ENCODE results near the gene LRRC38.

Gene LRRC38

DNA sequence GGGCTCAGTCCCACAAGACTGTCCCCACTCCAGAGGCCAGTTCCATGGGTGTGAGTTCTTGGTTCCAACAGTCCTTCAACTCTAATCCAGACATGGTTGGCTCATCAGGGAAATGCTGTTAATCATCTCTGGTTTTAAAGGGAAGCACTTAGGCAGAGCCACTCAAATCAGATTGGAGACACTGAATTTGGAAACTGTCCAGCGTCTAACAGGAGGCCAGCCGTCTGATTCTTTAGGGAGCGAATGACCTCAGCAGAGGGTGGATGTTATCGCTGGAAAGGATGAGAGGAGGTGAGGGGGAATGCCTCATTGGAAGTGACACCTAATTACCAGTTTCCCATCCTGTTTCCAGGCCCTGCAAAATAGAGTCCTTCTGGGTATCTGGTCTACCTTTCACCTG is 22.8 kb upstream of the LRRC38 start:
- H4K12ac ChIP-seq (ENCODE audit: low read depth, low read length): no peak overlapping the region
- no peaks in the 10 kb centered on the region for H3K4me1 ChIP-seq (ENCODE audit: control insufficient read depth in 1 of 2, insufficient read depth in 2 of 2, low read length in 2 of 2)
- H4K91ac ChIP-seq (ENCODE audit: low read depth, low read length): no peak overlapping the region
- no peak overlapping the region for H3K27ac ChIP-seq (ENCODE audit: low read depth, low read length)
- H2BK5ac ChIP-seq (ENCODE audit: low read depth, low read length, poor library complexity): no peak overlapping the region
- H3K4ac ChIP-seq (ENCODE audit: low read depth, low read length): no peak overlapping the region
- H3K4me2 ChIP-seq (ENCODE audit: low read length): no peak overlapping the region
- no peaks in the 10 kb centered on the region for H3K27me3 ChIP-seq (ENCODE audit: insufficient read depth, low read length)
- H2BK120ac ChIP-seq (ENCODE audit: insufficient read depth, low read length, poor library complexity): no peak overlapping the region
- no peaks in the 10 kb centered on the region for H3K36me3 ChIP-seq (ENCODE audit: control insufficient read depth in 1 of 2, insufficient read depth in 2 of 2, low read length in 2 of 2)
- H3K23ac ChIP-seq (ENCODE audit: low read length): no peak overlapping the region
- H3K79me2 ChIP-seq (ENCODE audit: control insufficient read depth, insufficient read depth, low read length, poor library complexity): no peaks in the 10 kb centered on the region
- no CpG with 5 or more reads among the region's 4 CpGs for WGBS (ENCODE audit: extremely low coverage, insufficient coverage, insufficient read length)
- H2BK12ac ChIP-seq (ENCODE audit: low read length): no peak overlapping the region
- H3K18ac ChIP-seq (ENCODE audit: low read length): no peak overlapping the region
- no peak overlapping the region for H4K8ac ChIP-seq (ENCODE audit: low read depth, low read length)
- H2AK5ac ChIP-seq (ENCODE audit: low read length): no peak overlapping the region
- DNase-seq: no peak
- H3K4me3 ChIP-seq (ENCODE audit: low read depth, low read length): no peak overlapping the region
- no peak overlapping the region for H3K14ac ChIP-seq (ENCODE audit: low read length)
- H2AFZ ChIP-seq (ENCODE audit: insufficient read depth, low read length, poor library complexity): no peak overlapping the region
- H3K9me3 ChIP-seq (ENCODE audit: insufficient read depth, low read depth, low read length): no peaks in the 10 kb centered on the region
- no peaks in the 10 kb centered on the region for H3K79me1 ChIP-seq (ENCODE audit: low read length)
- no peak overlapping the region for H3K9ac ChIP-seq (ENCODE audit: low read length)

DNA sequence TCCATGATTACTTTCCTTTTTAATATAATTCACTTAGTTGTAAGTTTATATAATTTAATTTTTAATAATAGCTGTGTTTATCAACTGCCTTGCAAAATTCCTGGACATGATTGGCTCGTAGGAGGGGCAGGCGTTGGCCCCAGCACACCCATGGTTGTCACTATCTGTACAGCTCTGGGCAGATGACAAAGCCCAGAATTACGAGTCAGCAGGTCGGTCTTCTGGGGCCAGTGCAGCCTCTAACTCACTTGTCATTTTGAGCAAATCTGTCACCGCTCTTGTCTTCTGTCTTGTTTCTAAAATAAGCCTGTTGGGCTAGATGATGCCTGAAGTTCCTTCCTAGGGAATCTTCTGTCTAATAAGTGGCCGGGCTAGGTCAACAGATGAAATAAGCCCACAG is 21.4 kb upstream of the LRRC38 start:
- DNase-seq: no peak
- no peak overlapping the region for H4K91ac ChIP-seq (ENCODE audit: low read depth, low read length)
- H3K4ac ChIP-seq (ENCODE audit: low read depth, low read length): no peak overlapping the region
- no peak overlapping the region for H3K14ac ChIP-seq (ENCODE audit: low read length)
- H3K4me1 ChIP-seq (ENCODE audit: control insufficient read depth in 1 of 2, insufficient read depth in 2 of 2, low read length in 2 of 2): no peaks in the 10 kb centered on the region
- H3K18ac ChIP-seq (ENCODE audit: low read length): no peak overlapping the region
- H3K9me3 ChIP-seq (ENCODE audit: insufficient read depth, low read depth, low read length): no peaks in the 10 kb centered on the region
- no peak overlapping the region for H3K27ac ChIP-seq (ENCODE audit: low read depth, low read length)
- H2AK5ac ChIP-seq (ENCODE audit: low read length): no peak overlapping the region
- H2BK12ac ChIP-seq (ENCODE audit: low read length): no peak overlapping the region
- H3K79me1 ChIP-seq (ENCODE audit: low read length): no peaks in the 10 kb centered on the region
- H2BK5ac ChIP-seq (ENCODE audit: low read depth, low read length, poor library complexity): no peak overlapping the region
- no peaks in the 10 kb centered on the region for H3K36me3 ChIP-seq (ENCODE audit: control insufficient read depth in 1 of 2, insufficient read depth in 2 of 2, low read length in 2 of 2)
- no peaks in the 10 kb centered on the region for H3K79me2 ChIP-seq (ENCODE audit: control insufficient read depth, insufficient read depth, low read length, poor library complexity)
- H4K8ac ChIP-seq (ENCODE audit: low read depth, low read length): no peak overlapping the region
- no peak overlapping the region for H3K9ac ChIP-seq (ENCODE audit: low read length)
- no peak overlapping the region for H4K12ac ChIP-seq (ENCODE audit: low read depth, low read length)
- H3K4me2 ChIP-seq (ENCODE audit: low read length): no peak overlapping the region
- no CpG with 5 or more reads among the region's 6 CpGs for WGBS (ENCODE audit: extremely low coverage, insufficient coverage, insufficient read length)
- no peak overlapping the region for H2BK120ac ChIP-seq (ENCODE audit: insufficient read depth, low read length, poor library complexity)
- no peak overlapping the region for H3K4me3 ChIP-seq (ENCODE audit: low read depth, low read length)
- no peak overlapping the region for H3K23ac ChIP-seq (ENCODE audit: low read length)
- no peaks in the 10 kb centered on the region for H3K27me3 ChIP-seq (ENCODE audit: insufficient read depth, low read length)
- no peak overlapping the region for H2AFZ ChIP-seq (ENCODE audit: insufficient read depth, low read length, poor library complexity)

DNA sequence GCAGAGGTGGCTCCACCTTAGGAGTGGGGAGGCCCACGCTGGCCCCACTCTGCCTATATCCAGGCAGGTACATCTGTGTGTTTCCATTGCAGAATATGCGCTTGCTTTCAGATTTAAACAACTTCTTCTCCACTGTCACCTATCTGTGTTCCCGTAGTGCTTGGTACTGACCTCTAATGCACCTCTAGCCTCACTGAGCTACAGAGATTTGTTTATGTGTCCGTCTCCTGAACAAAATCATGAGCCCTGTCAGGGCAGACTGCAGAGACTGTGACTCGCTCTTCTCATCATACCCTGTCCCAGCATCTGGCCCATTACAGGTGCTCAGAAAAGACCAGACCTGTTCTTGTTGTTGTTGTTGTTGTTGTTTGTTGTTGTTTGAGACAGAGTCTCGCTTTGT is 14.5 kb upstream of the LRRC38 start:
- H3K27me3 ChIP-seq (ENCODE audit: insufficient read depth, low read length): no peaks in the 10 kb centered on the region
- H3K4me3 ChIP-seq (ENCODE audit: low read depth, low read length): no peak overlapping the region
- no peak overlapping the region for H2AK5ac ChIP-seq (ENCODE audit: low read length)

DNA sequence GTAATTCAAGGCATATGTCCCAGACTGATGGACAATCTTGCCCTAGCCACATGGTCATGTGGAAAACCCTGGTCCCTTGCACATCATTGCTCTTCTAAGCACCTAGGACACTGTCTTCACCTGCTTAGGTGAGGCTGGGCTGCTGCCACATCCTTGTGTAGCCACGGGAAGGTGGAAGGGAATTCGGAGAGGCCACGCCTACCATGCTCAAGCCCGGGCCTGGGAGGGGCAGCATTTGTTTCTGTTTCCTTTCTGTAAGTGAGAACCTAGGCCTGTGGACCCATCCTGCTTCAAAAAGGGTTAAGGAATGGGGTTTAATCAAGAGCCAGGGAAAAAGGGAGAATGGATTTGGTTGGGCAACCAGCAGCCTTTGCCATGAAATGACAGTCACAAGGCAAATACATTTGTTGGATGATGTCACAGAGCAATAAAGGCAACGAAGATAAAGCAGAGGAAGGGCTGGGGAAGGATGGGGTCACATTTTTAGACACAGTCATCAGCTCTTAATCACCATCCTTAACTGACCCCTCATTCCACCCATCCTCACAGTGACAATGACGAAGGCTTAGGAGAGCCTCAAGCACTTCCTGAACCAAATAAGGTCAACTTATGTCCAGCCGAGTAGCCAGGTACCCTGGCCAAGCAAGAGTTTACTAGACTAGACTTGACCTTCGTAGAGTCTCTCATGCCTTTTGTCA is 10.1 kb upstream of the LRRC38 start:
- H3K4ac ChIP-seq (ENCODE audit: low read depth, low read length): no peak overlapping the region
- no peak overlapping the region for H4K12ac ChIP-seq (ENCODE audit: low read depth, low read length)
- DNase-seq: no peak
- H3K9ac ChIP-seq (ENCODE audit: low read length): no peak overlapping the region
- H3K27me3 ChIP-seq (ENCODE audit: insufficient read depth, low read length): no peaks in the 10 kb centered on the region
- no peak overlapping the region for H2BK120ac ChIP-seq (ENCODE audit: insufficient read depth, low read length, poor library complexity)
- H2AK5ac ChIP-seq (ENCODE audit: low read length): no peak overlapping the region
- no peak overlapping the region for H2BK12ac ChIP-seq (ENCODE audit: low read length)
- no peaks in the 10 kb centered on the region for H3K36me3 ChIP-seq (ENCODE audit: control insufficient read depth in 1 of 2, insufficient read depth in 2 of 2, low read length in 2 of 2)
- H4K91ac ChIP-seq (ENCODE audit: low read depth, low read length): no peak overlapping the region
- no peaks in the 10 kb centered on the region for H3K4me1 ChIP-seq (ENCODE audit: control insufficient read depth in 1 of 2, insufficient read depth in 2 of 2, low read length in 2 of 2)
- H3K9me3 ChIP-seq (ENCODE audit: insufficient read depth, low read depth, low read length): peaks cover 4% of the 10 kb centered on the region
- H2BK5ac ChIP-seq (ENCODE audit: low read depth, low read length, poor library complexity): no peak overlapping the region
- H3K4me3 ChIP-seq (ENCODE audit: low read depth, low read length): no peak overlapping the region
- no peak overlapping the region for H3K18ac ChIP-seq (ENCODE audit: low read length)
- no peak overlapping the region for H3K23ac ChIP-seq (ENCODE audit: low read length)
- no peak overlapping the region for H3K4me2 ChIP-seq (ENCODE audit: low read length)
- H3K79me2 ChIP-seq (ENCODE audit: control insufficient read depth, insufficient read depth, low read length, poor library complexity): no peaks in the 10 kb centered on the region
- H4K8ac ChIP-seq (ENCODE audit: low read depth, low read length): no peak overlapping the region
- H3K14ac ChIP-seq (ENCODE audit: low read length): no peak overlapping the region
- no peak overlapping the region for H3K27ac ChIP-seq (ENCODE audit: low read depth, low read length)
- no peak overlapping the region for H2AFZ ChIP-seq (ENCODE audit: insufficient read depth, low read length, poor library complexity)
- H3K79me1 ChIP-seq (ENCODE audit: low read length): no peaks in the 10 kb centered on the region
- WGBS (ENCODE audit: extremely low coverage, insufficient coverage, insufficient read length): no CpG with 5 or more reads among the region's 8 CpGs

More for the DNA sequence above, 14.5 kb upstream of the LRRC38 start:
- Histone ChIP-seq H2AFZ (ENCODE audit: insufficient read depth, low read length, poor library complexity) (no peak overlapping the region), H3K9ac (ENCODE audit: low read length) (no peak overlapping the region), H4K8ac (ENCODE audit: low read depth, low read length) (no peak overlapping the region), H3K79me2 (ENCODE audit: control insufficient read depth, insufficient read depth, low read length, poor library complexity) (no peaks in the 10 kb centered on the region), H2BK120ac (ENCODE audit: insufficient read depth, low read length, poor library complexity) (no peak overlapping the region), H3K36me3 (ENCODE audit: control insufficient read depth in 1 of 2, insufficient read depth in 2 of 2, low read length in 2 of 2) (no peaks in the 10 kb centered on the region), H3K4ac (ENCODE audit: low read depth, low read length) (no peak overlapping the region), H3K18ac (ENCODE audit: low read length) (no peak overlapping the region), H2BK12ac (ENCODE audit: low read length) (no peak overlapping the region), H4K91ac (ENCODE audit: low read depth, low read length) (no peak overlapping the region), H3K79me1 (ENCODE audit: low read length) (no peaks in the 10 kb centered on the region), H3K4me1 (ENCODE audit: control insufficient read depth in 1 of 2, insufficient read depth in 2 of 2, low read length in 2 of 2) (no peaks in the 10 kb centered on the region), H3K27ac (ENCODE audit: low read depth, low read length) (no peak overlapping the region), H4K12ac (ENCODE audit: low read depth, low read length) (no peak overlapping the region), H3K14ac (ENCODE audit: low read length) (no peak overlapping the region), H3K23ac (ENCODE audit: low read length) (no peak overlapping the region), H3K4me2 (ENCODE audit: low read length) (no peak overlapping the region), H2BK5ac (ENCODE audit: low read depth, low read length, poor library complexity) (no peak overlapping the region), H3K9me3 (ENCODE audit: insufficient read depth, low read depth, low read length) (peaks cover 4% of the 10 kb centered on the region)
- no CpG with 5 or more reads among the region's 6 CpGs for WGBS (ENCODE audit: extremely low coverage, insufficient coverage, insufficient read length)
- no peak for DNase-seq
